ENCODE data around the gene GSE1.

GSE1 gene

DNA sequence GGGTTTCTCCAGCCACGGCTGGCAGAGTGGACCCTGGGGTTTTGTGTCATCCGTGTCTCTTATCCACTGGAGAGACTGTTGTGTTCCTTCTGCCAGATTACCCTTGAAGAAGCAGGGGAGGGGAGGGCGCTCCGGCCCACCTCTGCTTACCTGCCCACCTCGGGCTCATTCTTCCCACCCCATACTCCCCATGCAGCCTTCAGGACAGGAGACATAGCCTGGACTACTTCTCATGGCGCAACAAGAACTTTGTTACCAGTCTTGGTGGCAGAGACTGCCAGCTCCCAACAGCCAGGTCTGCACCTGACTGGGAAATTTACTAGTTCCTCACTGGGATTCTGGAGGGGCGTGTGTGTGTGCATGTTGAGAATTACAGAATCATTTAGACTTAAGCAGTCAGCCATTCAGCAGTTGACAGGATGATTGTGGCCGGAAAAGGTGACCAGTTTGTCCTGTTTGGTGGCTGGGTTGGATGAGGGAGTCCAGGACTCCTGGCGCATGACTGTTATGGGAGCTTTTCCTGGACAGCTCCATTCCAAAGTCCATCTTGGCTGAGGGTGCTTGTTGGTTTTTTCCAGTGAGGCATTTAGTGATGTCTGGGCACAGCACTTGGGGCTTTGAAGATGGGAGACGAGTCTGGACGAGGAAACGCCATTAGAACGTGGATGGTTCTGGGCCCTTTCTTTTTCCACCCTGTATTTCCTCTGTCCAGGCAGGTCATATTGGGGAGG is 8.7 kb downstream of the GSE1 start:
- DNase-seq, result no peak

DNA sequence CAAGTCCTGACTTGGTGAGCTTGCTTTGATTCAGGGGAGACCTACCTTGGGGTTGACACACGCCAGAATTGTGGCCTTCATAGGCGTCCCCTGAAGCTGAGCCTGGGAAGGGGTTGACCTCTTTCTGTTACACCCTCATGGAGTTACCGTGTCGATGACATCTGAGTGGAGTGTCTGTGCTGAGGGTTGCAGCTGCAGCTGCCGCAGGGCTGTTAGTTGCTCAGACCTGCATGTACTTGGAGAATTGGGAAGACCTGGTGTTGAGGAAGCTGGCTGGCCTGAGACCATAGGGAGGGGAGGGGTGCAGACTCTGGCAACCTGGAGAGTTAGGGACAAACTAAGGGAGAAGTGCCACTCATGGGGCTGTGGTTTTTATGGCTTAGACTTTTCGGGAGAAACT is 9.6 kb downstream of the GSE1 start:
- no peak for DNase-seq

DNA sequence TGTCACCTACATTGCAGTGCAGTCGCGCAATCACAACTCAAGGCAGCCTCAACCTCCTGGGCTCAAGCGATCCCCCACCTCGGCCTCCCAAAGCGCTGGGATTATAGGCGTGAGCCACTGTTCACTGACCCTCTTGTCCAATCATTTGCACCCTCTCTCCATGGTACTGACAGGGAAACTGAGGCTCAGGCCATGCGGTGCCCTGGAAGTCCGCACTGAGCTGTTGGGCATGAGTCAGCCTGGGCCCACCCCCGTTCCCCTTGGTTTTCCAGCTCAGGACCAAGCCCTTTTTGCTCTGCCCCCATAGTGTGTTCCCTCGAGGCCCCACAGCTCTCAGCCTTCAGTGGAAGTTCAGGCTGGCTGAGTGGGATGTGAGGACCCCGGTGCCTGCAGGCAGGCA is 10.1 kb downstream of the GSE1 start:
- no peak for DNase-seq

DNA sequence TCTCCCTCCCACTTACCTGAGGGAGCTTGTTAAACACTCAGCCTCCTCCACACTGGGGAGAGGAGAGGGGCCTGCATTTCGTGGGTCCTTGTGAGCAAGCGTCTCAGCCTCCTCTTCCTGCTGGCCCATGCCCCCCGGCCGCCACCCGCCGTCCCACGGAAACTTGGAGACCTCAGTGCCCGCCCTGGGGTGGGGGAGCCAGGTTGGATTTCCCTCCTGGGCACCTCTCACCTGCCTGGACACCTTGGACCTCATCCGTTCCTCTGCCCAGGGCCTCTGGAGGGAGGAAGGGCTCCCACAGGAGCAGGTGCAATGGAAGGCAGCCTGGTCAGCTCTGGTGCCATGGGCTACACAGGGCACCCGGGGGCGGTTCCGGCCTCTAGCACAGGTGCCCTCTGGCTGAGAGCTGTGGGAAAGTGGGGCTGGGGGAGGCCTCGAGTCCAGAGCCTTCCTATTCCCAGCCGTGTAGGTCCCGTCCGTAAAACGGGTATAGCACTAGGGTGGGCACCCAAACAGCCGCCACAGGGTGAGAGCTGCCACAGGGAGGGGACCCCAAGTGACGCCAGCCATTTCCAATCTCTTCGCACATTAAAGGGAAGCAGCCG is 11.0 kb downstream of the GSE1 start:
- no peak for DNase-seq

DNA sequence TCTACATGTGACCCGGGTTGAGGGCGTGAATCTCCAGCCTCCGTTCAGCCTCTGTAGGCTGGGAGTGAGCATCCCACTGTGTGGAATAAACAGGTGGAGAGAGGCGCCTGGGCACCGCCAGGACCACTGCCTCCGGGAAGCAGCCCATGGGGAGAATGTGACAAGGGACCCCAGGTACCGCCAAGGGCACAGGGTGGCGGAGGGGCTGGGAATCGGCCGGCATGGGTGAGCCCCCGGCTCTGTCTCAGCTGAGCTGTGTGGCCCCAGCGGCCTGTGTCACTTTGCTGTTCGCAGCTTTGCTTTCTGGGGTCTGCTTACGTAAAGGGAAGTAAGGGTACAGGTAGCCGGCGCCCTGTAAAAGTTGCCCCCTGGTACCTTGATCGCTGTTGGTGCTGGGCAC is 11.5 kb downstream of the GSE1 start:
- no peak for DNase-seq

- DNase-seq, result no peak
Observed at GRCh38 chr16:85625053-85625452, 11.9 kb downstream of the GSE1 start.

DNA sequence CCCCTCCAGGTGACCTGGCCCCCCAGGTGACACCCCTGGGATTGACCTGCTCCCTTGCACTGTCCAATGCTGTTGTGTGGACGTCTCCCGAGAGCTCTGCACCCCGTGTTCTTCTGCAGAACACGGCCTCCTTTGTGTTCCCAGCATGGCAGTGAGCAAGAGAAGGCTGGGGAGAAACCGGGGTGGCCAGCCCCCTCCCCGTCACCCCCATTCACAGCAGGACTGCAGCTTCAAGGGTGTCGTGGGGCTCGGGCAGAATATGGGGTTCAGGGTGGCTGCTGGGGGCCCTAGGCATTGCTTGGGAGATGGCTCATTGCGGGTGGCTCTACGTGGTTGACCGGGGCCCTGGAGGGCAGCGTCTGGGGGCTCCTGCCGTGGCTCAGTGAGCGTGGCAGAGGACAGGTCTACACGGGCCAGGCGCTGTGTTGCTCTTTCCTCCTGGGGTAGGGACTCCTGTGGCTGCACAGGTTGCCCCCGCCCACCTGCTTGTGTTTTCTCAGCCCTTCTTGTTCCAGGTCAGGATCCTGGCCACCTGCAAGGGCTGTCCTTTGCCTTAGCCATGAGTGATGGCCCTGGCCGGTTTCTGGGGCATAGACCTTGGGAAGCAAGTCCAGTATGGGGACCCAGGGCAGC is 12.5 kb downstream of the GSE1 start:
- DNase-seq, result no peak

DNA sequence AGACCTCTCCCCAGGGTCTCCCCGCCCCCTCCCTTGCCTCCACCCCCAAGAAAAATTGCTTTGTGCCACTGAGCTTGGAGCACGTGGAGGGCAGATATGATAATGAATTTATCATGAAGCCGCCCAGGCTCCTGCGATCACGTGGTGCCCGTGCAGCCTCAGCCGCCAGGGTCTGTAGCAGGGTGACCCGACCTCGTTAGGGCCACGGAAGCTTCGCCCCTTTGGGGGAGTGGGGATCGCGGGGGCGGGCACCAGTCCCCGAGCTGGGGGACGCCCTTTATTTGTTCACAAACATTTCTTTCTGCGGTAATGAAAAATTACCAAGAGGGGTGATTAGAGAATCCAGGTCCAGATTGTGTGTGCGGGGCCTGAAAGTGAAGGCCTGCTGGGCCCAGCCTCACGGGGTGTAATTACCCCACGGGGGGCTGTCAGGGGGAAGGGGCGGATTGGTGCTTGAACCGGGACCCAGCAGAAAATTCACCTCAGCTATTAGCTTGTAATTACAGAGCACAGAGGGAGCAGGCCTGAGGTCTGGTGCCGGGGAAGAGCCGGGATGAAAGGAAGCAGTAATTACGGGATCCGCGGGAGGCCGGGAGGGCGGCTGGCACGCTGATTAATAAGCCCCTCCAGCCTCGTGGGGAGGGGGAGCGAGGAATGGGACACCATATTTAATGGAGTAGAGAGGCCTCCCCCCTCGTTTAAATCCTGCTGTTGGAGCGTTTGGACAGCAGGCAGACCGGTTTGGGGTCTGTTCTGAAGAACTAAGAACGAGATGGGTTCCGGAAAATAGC is 13.3 kb downstream of the GSE1 start:
- no peak for DNase-seq

DNA sequence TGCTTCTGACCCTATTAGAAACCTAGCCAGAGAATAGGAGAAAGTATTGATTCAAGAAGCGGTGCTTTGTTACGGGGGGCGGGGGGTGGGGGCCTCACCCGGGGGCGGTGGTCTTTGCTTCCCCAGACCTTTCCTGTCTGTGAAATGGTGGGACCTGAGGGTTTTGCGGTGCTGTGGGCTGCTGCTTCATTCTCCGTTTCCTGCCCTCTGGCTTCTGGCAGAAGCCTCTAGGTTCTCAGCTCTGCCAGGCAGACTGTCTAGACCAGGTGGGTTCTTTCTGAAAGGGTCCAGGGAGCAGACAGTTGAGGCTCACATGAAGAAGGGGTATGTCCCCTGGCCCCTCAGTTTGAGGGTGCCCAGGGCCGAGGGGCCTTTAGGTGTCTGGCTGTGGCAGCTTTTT is 14.0 kb downstream of the GSE1 start:
- no peak for DNase-seq

- DNase-seq, result no peak
Observed at GRCh38 chr16:85627526-85628264, 14.6 kb downstream of the GSE1 start.

- no peak for DNase-seq
Observed at GRCh38 chr16:85628265-85628556, 15.1 kb downstream of the GSE1 start.

- no peak for DNase-seq
Observed at GRCh38 chr16:85628645-85629044, 15.5 kb downstream of the GSE1 start.

GRCh38 chr16:85629326-85629725 is 16.2 kb downstream of the GSE1 start:
- no peak for DNase-seq

DNA sequence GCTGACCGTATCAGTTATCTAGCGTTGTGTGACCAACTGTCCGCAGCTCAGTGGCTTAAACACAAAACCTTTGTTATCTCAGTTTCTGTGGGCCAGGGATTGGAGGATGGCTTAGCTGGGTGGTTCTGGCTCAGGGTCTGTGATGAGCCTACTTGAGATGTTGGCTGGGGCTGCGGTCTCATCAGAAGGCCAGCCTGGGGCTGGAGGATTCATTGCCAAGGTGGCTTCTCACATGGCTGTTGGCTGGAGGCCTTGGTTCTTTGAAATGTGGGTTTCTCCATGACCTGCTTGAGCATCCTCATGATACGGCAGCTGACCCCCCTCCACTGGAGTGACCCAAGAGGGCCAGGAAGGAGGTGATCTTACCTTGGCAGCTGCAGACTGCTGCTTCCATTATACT is 16.7 kb downstream of the GSE1 start:
- DNase-seq, result no peak

DNA sequence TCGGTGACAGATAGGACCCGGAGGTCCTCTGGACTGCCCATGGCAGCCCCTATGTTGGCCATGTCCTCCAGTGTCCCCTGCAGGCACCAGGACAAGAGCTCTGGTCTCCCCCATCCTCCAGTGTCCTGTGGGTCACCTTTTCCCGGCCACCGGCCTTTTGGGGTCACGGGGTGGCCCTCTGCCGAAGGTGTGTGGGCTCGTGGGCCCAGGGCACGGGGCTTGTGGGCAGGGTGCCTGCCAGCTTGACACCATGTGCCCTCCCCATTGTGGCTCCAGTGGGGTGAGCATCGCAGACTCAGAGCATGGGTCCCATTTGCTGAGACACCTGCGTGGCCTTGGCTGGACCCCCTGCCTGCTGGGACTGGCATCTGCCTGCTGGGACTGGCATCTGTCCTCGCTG is 18.1 kb downstream of the GSE1 start:
- DNase-seq, result no peak

GRCh38 chr16:85631802-85632393 is 18.8 kb downstream of the GSE1 start:
- DNase-seq, result no peak

DNA sequence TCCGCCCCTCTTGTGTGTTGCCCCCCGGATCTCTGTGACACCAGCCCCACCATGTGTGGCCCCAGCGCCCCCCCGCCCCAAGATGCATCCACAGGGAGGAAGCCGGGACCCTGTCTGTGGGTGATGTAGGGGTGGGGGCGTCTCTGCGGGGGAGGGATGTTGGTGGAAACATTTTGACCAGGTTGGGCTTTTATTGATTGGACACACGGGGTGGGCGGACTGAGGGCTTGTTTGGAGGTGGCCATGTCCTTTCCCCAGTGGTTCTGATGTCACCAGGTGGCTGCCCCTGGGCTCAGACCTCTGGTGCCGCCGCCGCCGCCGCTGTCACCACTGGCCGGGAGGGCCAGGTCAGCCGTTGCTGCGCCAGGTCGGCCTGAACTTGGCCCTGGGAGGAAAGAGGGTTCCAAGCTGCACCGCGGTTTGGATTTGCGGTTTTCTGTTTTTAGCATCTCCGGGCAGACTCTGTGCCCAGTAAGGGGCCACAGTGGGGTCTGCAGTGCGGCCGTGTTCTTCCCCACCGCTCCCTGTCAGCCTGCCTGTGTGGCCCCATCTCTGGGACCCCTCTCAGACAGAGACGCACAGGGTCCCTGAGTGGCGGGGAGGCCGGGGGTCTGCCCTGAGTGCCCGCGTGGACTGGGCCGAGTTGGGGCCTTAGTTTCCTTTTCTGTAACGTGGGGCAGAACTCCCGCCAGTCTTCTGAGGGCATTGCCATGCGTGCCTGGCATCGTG is 19.8 kb downstream of the GSE1 start:
- DNase-seq, result no peak

GRCh38 chr16:85633438-85633743 is 20.3 kb downstream of the GSE1 start:
- DNase-seq, result no peak

- DNase-seq, result no peak
Observed at GRCh38 chr16:85633888-85634287, 20.8 kb downstream of the GSE1 start.

GRCh38 chr16:85634747-85635544 is 21.8 kb downstream of the GSE1 start:
- no peak for DNase-seq

GRCh38 chr16:85635545-85636140 is 22.5 kb downstream of the GSE1 start:
- DNase-seq, result no peak
